CD4-positive, alpha-beta memory T cell (primary cell): ENCODE measurements around the gene ATP2A1. TPM values are rescaled to one million over a fixed set of nuclear protein-coding genes. Genes with fewer than 3 reads are reported as not detected.
"Not testable (repeated sequence)": the region's sequence is repeated elsewhere in the genome, so short reads cannot be mapped to it uniquely, and the experiment has no call there.

Source experiments
- CTCF ChIA-PET: fragments of 350-600 bp; sonication (Branson Sonifier 250); formaldehyde crosslinking; loops from one replicate; lab custom pipeline; 2021; ENCODE audit warnings: inconsistent platforms; ENCODE audit not compliant: partially characterized antibody; lab: Charles Lee
- POLR2A ChIA-PET: fragments of 350-600 bp; sonication (Branson Sonifier 250); formaldehyde crosslinking; loops from one replicate; lab custom pipeline; 2021; ENCODE audit not compliant: partially characterized antibody; lab: Charles Lee
- DNase-seq, 5 donors: peaks; one replicate each; pipeline versions ENCODE4 v3.0.0 to v3.0.0-alpha.2; 2020 to 2022; ENCODE audit warnings: mixed read lengths in 1 of 5
- H3K27ac ChIP-seq: one replicate; pipeline ENCODE4 v1.7.0; 2013; ENCODE audit warnings: low read depth, low read length
- H3K27me3 ChIP-seq: 2 replicates; pipeline ENCODE4 v1.7.0; 2013; ENCODE audit warnings: mild to moderate bottlenecking, low read length, moderate library complexity; ENCODE audit not compliant: insufficient read depth
- H3K36me3 ChIP-seq: 2 replicates; pipeline ENCODE4 v1.7.0; 2013; ENCODE audit warnings: mild to moderate bottlenecking, low read length, moderate library complexity; ENCODE audit not compliant: insufficient read depth
- H3K4me1 ChIP-seq: 2 replicates; pipeline ENCODE4 v1.7.0; 2013; ENCODE audit warnings: mild to moderate bottlenecking, low read length, moderate library complexity; ENCODE audit not compliant: insufficient read depth
- H3K4me3 ChIP-seq, 2 donors: one replicate each; pipeline ENCODE4 v1.7.0; 2013; ENCODE audit warnings: low read length in 2 of 2, mild to moderate bottlenecking in 1 of 2
- H3K9me3 ChIP-seq, 2 donors: one replicate each; pipeline ENCODE4 v1.7.0; 2013; ENCODE audit warnings: low read length in 2 of 2, control low read depth in 1 of 2; ENCODE audit not compliant: control insufficient read depth in 1 of 2
- H3K27ac Mint-ChIP-seq, 7 donors: one replicate each; pipeline ENCODE4 v1.8.0; 2020 to 2021; ENCODE audit warnings: mixed read lengths in 7 of 7, mild to moderate bottlenecking in 6 of 7, inconsistent platforms in 3 of 7, moderate library complexity in 3 of 7
- H3K27me3 Mint-ChIP-seq, 2 donors: one replicate each; pipeline ENCODE4 v1.8.0; 2020 to 2021; ENCODE audit warnings: mixed read lengths in 2 of 2
- H3K36me3 Mint-ChIP-seq, 2 donors: one replicate each; pipeline ENCODE4 v1.8.0; 2020 to 2021; ENCODE audit warnings: mixed read lengths in 2 of 2, inconsistent platforms in 1 of 2, mild to moderate bottlenecking in 1 of 2
- H3K4me1 Mint-ChIP-seq, 4 donors: one replicate each; pipeline ENCODE4 v1.8.0; 2020 to 2021; ENCODE audit warnings: mixed read lengths in 4 of 4, mild to moderate bottlenecking in 1 of 4
- H3K4me3 Mint-ChIP-seq, 8 donors: one replicate each; pipeline ENCODE4 v1.8.0; 2020 to 2021; ENCODE audit warnings: mixed read lengths in 8 of 8, mild to moderate bottlenecking in 7 of 8, moderate library complexity in 6 of 8, inconsistent platforms in 3 of 8
- H3K9me3 Mint-ChIP-seq, 8 donors: one replicate each; pipeline ENCODE4 v1.8.0; 2020 to 2021; ENCODE audit warnings: mixed read lengths in 8 of 8, mild to moderate bottlenecking in 5 of 8, inconsistent platforms in 3 of 8, moderate library complexity in 1 of 8
- intact Hi-C: fragments of 100-400 bp; cut with micrococcal nuclease; formaldehyde crosslinking; loops from one replicate; pipeline ENCODE4 v1.15.1; 2023
- polyA plus RNA-seq, 2 donors: library from polyadenylated mRNA; unstranded; fragments of 300-500 nt; fragmentation: Illumina TruSeq; gene quantifications; one replicate each; pipeline ENCODE4 v1.2.3, GENCODE V29; 2021
- total RNA-seq, 2 experiments: library from RNA; stranded (reverse); gene quantifications; one replicate each; pipeline ENCODE4 v1.2.3, GENCODE V29; 2021

Gene ATP2A1
- total and polyA plus RNA-seq, 4 experiments from 2014 or later = 0.67 to 0.94 TPM; not detected in 2

GRCh38 chr16:28936784-28937155 is 58.5 kb downstream of the ATP2A1 start:
- Histone ChIP-seq H3K27ac (no peak overlapping the region), H3K4me1 (peaks cover 14% of the 10 kb centered on the region), H3K27me3 (no peaks in the 10 kb centered on the region), H3K4me3 (peak overlapping the region in 1 of 2 donors; percentile 30), H3K36me3 (no peaks in the 10 kb centered on the region), H3K9me3 (no peaks in the 10 kb centered on the region)
- no peak for DNase-seq
- Mint-ChIP-seq H3K9me3 (no peaks in the 10 kb centered on the region), H3K4me3 (peak overlapping the region; percentile 55 to 80 (median 74)), H3K36me3 (no peaks in the 10 kb centered on the region), H3K27me3 (no peaks in the 10 kb centered on the region), H3K4me1 (peaks cover 11 to 19% (median 12%) of the 10 kb centered on the region in 4 donors), H3K27ac (peak overlapping the region in 4 of 7 donors; percentile 3 to 88 (median 52))
- ChIA-PET CTCF (interaction anchor here (1.0 to 1.7 kb wide), 3 partner anchors 9 to 13 kb away, joined by 4 to 6 read pairs (median 5); no protein-coding TSS in a partner anchor), POLR2A (interaction anchor here (0.7 to 1.2 kb wide), 6 partner anchors 9 to 113 kb away, joined by 3 to 8 read pairs (median 4); partner anchors contain the start of gene TUFM)
- intact Hi-C loops = no loop called here

- peaks cover 11 to 19% (median 12%) of the 10 kb centered on the region in 4 donors for H3K4me1 Mint-ChIP-seq
- ChIA-PET POLR2A (no interaction called here), CTCF (no interaction called here)
- H3K4me3 ChIP-seq = no peak overlapping the region
- H3K27ac ChIP-seq = no peak overlapping the region
- no peak overlapping the region for H3K4me3 Mint-ChIP-seq
- no peak for DNase-seq
- intact Hi-C loops = no loop called here
- H3K27ac Mint-ChIP-seq = peak overlapping the region in 2 of 7 donors; percentile 48 to 63
- H3K27me3 Mint-ChIP-seq = no peaks in the 10 kb centered on the region
- H3K27me3 ChIP-seq = no peaks in the 10 kb centered on the region
- peaks cover 14% of the 10 kb centered on the region for H3K4me1 ChIP-seq
- H3K36me3 Mint-ChIP-seq = no peaks in the 10 kb centered on the region
- H3K9me3 Mint-ChIP-seq = no peaks in the 10 kb centered on the region
- no peaks in the 10 kb centered on the region for H3K36me3 ChIP-seq
- H3K9me3 ChIP-seq = no peaks in the 10 kb centered on the region
These were observed 59.1 kb downstream of the ATP2A1 start for GRCh38 chr16:28937222-28937876.

GRCh38 chr16:28938721-28939120 is 60.4 kb downstream of the ATP2A1 start:
- peaks cover 11 to 19% (median 12%) of the 10 kb centered on the region in 4 donors for H3K4me1 Mint-ChIP-seq
- H3K27ac ChIP-seq = no peak overlapping the region
- no peaks in the 10 kb centered on the region for H3K36me3 Mint-ChIP-seq
- no peak overlapping the region for H3K27ac Mint-ChIP-seq
- no peaks in the 10 kb centered on the region for H3K9me3 Mint-ChIP-seq
- DNase-seq = no peak
- H3K27me3 Mint-ChIP-seq = no peaks in the 10 kb centered on the region
- H3K36me3 ChIP-seq = no peaks in the 10 kb centered on the region
- H3K4me3 ChIP-seq = no peak overlapping the region
- intact Hi-C loops = no loop called here
- ChIA-PET CTCF (interaction anchor here (0.7 kb wide), 1 partner anchor 9 kb away, joined by 3 read pairs; no protein-coding TSS in a partner anchor), POLR2A (interaction anchor here (0.6 kb wide), 1 partner anchor 1451 kb away, joined by 3 read pairs; no protein-coding TSS in a partner anchor)
- H3K4me3 Mint-ChIP-seq = peak overlapping the region in 1 of 8 donors; percentile 12
- no peaks in the 10 kb centered on the region for H3K9me3 ChIP-seq
- peaks cover 14% of the 10 kb centered on the region for H3K4me1 ChIP-seq
- no peaks in the 10 kb centered on the region for H3K27me3 ChIP-seq

GRCh38 chr16:28939825-28940224 is 61.5 kb downstream of the ATP2A1 start:
- H3K9me3 ChIP-seq, H3K27me3 Mint-ChIP-seq, H3K4me3 ChIP-seq, H3K36me3 ChIP-seq, H3K36me3 Mint-ChIP-seq, POLR2A ChIA-PET, H3K27ac ChIP-seq, H3K4me3 Mint-ChIP-seq, DNase-seq, intact Hi-C loops, H3K9me3 Mint-ChIP-seq, H3K27me3 ChIP-seq: not testable (repeated sequence)
- peaks cover 14% of the 10 kb centered on the region for H3K4me1 ChIP-seq
- Mint-ChIP-seq H3K4me1 (peaks cover 10 to 13% (median 11%) of the 10 kb centered on the region in 4 donors), H3K27ac (peak overlapping the region in 1 of 7 donors; percentile 77)
- CTCF ChIA-PET = interaction anchor here (0.7 kb wide), 1 partner anchor 8 kb away, joined by 3 read pairs; no protein-coding TSS in a partner anchor

GRCh38 chr16:28943281-28943680 is 65.0 kb downstream of the ATP2A1 start:
- H3K27ac ChIP-seq = no peak overlapping the region
- Mint-ChIP-seq H3K27me3 (no peaks in the 10 kb centered on the region), H3K4me3 (no peak overlapping the region), H3K4me1 (peaks cover 6 to 9% (median 7%) of the 10 kb centered on the region in 4 donors), H3K27ac (peak overlapping the region in 1 of 7 donors; percentile 53), H3K36me3 (no peaks in the 10 kb centered on the region), H3K9me3 (peaks cover 0 to 2% (median 0%) of the 10 kb centered on the region in 8 donors)
- H3K27me3 ChIP-seq = no peaks in the 10 kb centered on the region
- no peak overlapping the region for H3K4me3 ChIP-seq
- intact Hi-C loops = no loop called here
- peaks cover 9% of the 10 kb centered on the region for H3K4me1 ChIP-seq
- H3K36me3 ChIP-seq = no peaks in the 10 kb centered on the region
- ChIA-PET CTCF (interaction anchor here (0.7 to 5.4 kb wide), 4 partner anchors 34 to 756 kb away, joined by 3 to 65 read pairs (median 3); no protein-coding TSS in a partner anchor), POLR2A (no interaction called here)
- no peaks in the 10 kb centered on the region for H3K9me3 ChIP-seq
- DNase-seq = no peak

GRCh38 chr16:28946681-28947080 is 68.4 kb downstream of the ATP2A1 start:
- H3K9me3 Mint-ChIP-seq = peaks cover 0 to 2% (median 0%) of the 10 kb centered on the region in 8 donors
- H3K4me1 Mint-ChIP-seq = peaks cover 13 to 21% (median 17%) of the 10 kb centered on the region in 4 donors
- no peaks in the 10 kb centered on the region for H3K36me3 ChIP-seq
- peaks cover 0 to 4% of the 10 kb centered on the region in 2 donors for H3K36me3 Mint-ChIP-seq
- H3K9me3 ChIP-seq = no peaks in the 10 kb centered on the region
- no peak overlapping the region for H3K4me3 Mint-ChIP-seq
- no peak overlapping the region for H3K27ac ChIP-seq
- H3K4me1 ChIP-seq = peaks cover 13% of the 10 kb centered on the region
- POLR2A ChIA-PET = no interaction called here
- intact Hi-C loops = no loop called here
- CTCF ChIA-PET = interaction anchor here (1.0 to 1.4 kb wide), 3 partner anchors 7 to 32 kb away, joined by 3 read pairs; no protein-coding TSS in a partner anchor
- H3K4me3 ChIP-seq = no peak overlapping the region
- H3K27ac Mint-ChIP-seq = no peak overlapping the region
- no peaks in the 10 kb centered on the region for H3K27me3 ChIP-seq
- no peaks in the 10 kb centered on the region for H3K27me3 Mint-ChIP-seq
- DNase-seq = no peak
